ENCODE measurements around the gene TNFAIP8L2. TPM values are rescaled to one million over a fixed set of nuclear protein-coding genes. Genes with fewer than 3 reads are reported as not detected.

TNFAIP8L2 gene
- total RNA-seq, 1 donor from 2014 or later, result not detected

DNA sequence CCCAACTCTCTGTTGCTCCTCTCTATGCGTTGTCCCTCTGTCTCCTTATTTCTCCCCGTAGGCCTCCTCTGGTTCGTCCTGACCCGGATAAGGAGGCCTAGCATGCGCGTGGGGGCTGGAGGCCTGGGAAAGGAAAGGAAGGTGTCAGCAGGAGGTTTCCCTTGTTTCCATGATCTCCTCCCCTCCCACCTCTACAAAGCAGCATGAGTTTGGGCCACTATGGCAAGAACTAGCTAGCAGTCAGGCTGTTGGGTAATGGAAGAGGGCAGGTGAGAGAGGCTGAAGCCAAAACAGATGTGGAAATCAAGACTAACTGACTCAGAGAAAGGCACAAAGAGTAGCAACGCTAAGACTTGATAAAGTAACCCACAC, 9.3 kb upstream of the TNFAIP8L2 start:
- Histone ChIP-seq H3K36me3 (no peaks in the 10 kb centered on the region), H3K27me3 (peaks cover 32% of the 10 kb centered on the region), H3K9ac (no peak overlapping the region), H3K4me1 (peaks cover 30% of the 10 kb centered on the region), H3K27ac (no peak overlapping the region), H4K20me1 (ENCODE audit: low read depth) (peaks cover 26% of the 10 kb centered on the region), H3K79me2 (ENCODE audit: low read depth) (no peaks in the 10 kb centered on the region), H2AFZ (replicated peaks) (peak overlapping the region; percentile 66), H3K4me2 (peak overlapping the region; percentile 91), H3K4me3 (peak overlapping the region; percentile 91), H3K9me3 (ENCODE audit: low read depth) (no peaks in the 10 kb centered on the region), H3F3A (ENCODE audit: low read depth) (peaks cover 27% of the 10 kb centered on the region)
- peak overlapping the region; percentile 91 for H3K4me3 Mint-ChIP-seq
- H3K9me3 Mint-ChIP-seq, result no peaks in the 10 kb centered on the region
- H3K36me3 Mint-ChIP-seq, result peaks cover 10% of the 10 kb centered on the region
- no peak overlapping the region for H3K27ac Mint-ChIP-seq
- peaks cover 38% of the 10 kb centered on the region for H3K4me1 Mint-ChIP-seq
- H3K27me3 Mint-ChIP-seq (ENCODE audit: insufficient read depth, low read depth), result peaks cover 16% of the 10 kb centered on the region
- TF ChIP-seq EZH2phosphoT487 (IDR thresholded peaks at IDR 0.05) (no peak), EZH2 (IDR thresholded peaks at IDR 0.05) (no peak)
- TF ChIP-seq, protein P1, sequence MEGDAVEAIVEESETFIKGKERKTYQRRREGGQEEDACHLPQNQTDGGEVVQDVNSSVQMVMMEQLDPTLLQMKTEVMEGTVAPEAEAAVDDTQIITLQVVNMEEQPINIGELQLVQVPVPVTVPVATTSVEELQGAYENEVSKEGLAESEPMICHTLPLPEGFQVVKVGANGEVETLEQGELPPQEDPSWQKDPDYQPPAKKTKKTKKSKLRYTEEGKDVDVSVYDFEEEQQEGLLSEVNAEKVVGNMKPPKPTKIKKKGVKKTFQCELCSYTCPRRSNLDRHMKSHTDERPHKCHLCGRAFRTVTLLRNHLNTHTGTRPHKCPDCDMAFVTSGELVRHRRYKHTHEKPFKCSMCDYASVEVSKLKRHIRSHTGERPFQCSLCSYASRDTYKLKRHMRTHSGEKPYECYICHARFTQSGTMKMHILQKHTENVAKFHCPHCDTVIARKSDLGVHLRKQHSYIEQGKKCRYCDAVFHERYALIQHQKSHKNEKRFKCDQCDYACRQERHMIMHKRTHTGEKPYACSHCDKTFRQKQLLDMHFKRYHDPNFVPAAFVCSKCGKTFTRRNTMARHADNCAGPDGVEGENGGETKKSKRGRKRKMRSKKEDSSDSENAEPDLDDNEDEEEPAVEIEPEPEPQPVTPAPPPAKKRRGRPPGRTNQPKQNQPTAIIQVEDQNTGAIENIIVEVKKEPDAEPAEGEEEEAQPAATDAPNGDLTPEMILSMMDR (IDR thresholded peaks at IDR 0.05), result no peak
- no peak for DNase-seq (ENCODE audit: low spot score)

DNA sequence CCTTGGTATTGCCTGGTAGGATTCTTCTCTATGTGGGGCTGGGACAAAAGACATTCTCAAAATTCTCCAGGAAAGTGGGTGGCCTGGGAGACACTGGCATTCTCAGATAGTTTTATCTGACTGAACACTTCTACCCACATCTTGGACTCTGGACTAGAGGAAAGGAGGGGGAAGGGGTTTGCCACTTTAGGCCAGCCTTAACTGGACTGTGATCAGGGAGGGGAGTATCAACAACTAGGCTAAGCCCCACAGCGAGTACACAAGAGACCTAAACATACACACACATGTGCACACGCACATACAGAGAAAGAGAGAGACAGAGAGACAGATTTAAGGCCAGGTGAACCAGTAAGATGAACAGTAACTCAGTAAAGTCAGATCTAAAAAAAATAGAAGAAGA, 8.8 kb upstream of the TNFAIP8L2 start:
- H3K27me3 ChIP-seq, result peaks cover 32% of the 10 kb centered on the region
- H3F3A ChIP-seq (ENCODE audit: low read depth), result peaks cover 23% of the 10 kb centered on the region
- H3K4me3 Mint-ChIP-seq, result peak overlapping the region; percentile 91
- H3K79me2 ChIP-seq (ENCODE audit: low read depth), result no peaks in the 10 kb centered on the region
- H3K27ac ChIP-seq, result no peak overlapping the region
- no peak for DNase-seq (ENCODE audit: low spot score)
- no peaks in the 10 kb centered on the region for H3K9me3 ChIP-seq (ENCODE audit: low read depth)
- H3K36me3 ChIP-seq, result no peaks in the 10 kb centered on the region
- H3K27me3 Mint-ChIP-seq (ENCODE audit: insufficient read depth, low read depth), result peaks cover 16% of the 10 kb centered on the region
- H3K4me1 ChIP-seq, result peaks cover 30% of the 10 kb centered on the region
- H3K4me3 ChIP-seq, result no peak overlapping the region
- peaks cover 36% of the 10 kb centered on the region for H3K4me1 Mint-ChIP-seq
- H3K4me2 ChIP-seq, result no peak overlapping the region
- H3K27ac Mint-ChIP-seq, result no peak overlapping the region
- no peaks in the 10 kb centered on the region for H3K9me3 Mint-ChIP-seq
- peaks cover 8% of the 10 kb centered on the region for H3K36me3 Mint-ChIP-seq
- peaks cover 20% of the 10 kb centered on the region for H4K20me1 ChIP-seq (ENCODE audit: low read depth)
- H3K9ac ChIP-seq, result no peak overlapping the region
- H2AFZ ChIP-seq (replicated peaks), result no peak overlapping the region
- TF ChIP-seq, protein P1 (IDR thresholded peaks at IDR 0.05), result no peak
- TF ChIP-seq EZH2 (IDR thresholded peaks at IDR 0.05) (no peak), EZH2phosphoT487 (IDR thresholded peaks at IDR 0.05) (no peak)

DNA sequence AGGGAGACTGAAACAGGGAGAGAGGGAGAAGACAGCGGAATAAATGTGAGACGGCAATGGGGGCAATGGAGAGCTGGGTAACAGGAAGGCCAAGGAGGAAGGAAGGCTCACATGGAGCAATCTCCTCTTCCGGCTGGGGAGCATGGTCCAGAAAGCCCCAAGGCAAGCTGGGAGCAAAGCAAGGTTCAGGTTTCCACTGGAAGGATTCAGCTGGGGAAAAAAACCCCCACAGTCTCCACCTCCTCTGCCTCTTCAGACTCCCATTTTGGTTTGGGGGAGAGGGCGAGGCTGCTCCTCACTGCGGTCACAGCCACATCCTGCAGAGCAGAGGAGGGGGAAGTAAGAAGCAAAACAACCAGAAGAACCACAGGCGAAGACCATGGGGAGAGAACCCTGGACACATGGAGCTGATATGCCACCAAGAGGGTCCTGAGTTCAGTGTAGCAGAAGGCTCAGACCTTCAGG, 650 bp downstream of the TNFAIP8L2 start:
- Histone ChIP-seq H3K79me2 (ENCODE audit: low read depth) (no peaks in the 10 kb centered on the region), H3K4me2 (no peak overlapping the region), H3K4me1 (no peaks in the 10 kb centered on the region), H3F3A (ENCODE audit: low read depth) (peaks cover 7% of the 10 kb centered on the region), H3K36me3 (no peaks in the 10 kb centered on the region), H2AFZ (replicated peaks) (no peak overlapping the region), H3K27me3 (no peaks in the 10 kb centered on the region), H3K9me3 (ENCODE audit: low read depth) (no peaks in the 10 kb centered on the region), H4K20me1 (ENCODE audit: low read depth) (no peaks in the 10 kb centered on the region), H3K9ac (no peak overlapping the region), H3K4me3 (no peak overlapping the region), H3K27ac (no peak overlapping the region)
- H3K36me3 Mint-ChIP-seq, result peaks cover 20% of the 10 kb centered on the region
- H3K4me1 Mint-ChIP-seq, result peaks cover 2% of the 10 kb centered on the region
- H3K27ac Mint-ChIP-seq, result peak overlapping the region; percentile 5
- peaks cover 3% of the 10 kb centered on the region for H3K27me3 Mint-ChIP-seq (ENCODE audit: insufficient read depth, low read depth)
- no peaks in the 10 kb centered on the region for H3K9me3 Mint-ChIP-seq
- H3K4me3 Mint-ChIP-seq, result no peak overlapping the region
- DNase-seq (ENCODE audit: low spot score), result no peak
- TF ChIP-seq EZH2phosphoT487 (IDR thresholded peaks at IDR 0.05) (no peak), EZH2 (IDR thresholded peaks at IDR 0.05) (no peak)
- TF ChIP-seq, protein P1 (IDR thresholded peaks at IDR 0.05), result no peak

All from neural progenitor cell (in vitro differentiated cells).